NCI-H1436 (cell line): Measurements from ENCODE around the gene ASTN2.

Experiments
- DNase-seq: peaks from one replicate; lab custom pipeline; 2025; lab: John Stamatoyannopoulos, UW

ASTN2 gene

GRCh38 chr9:117014061-117014460 lies 400.8 kb downstream of the ASTN2 start:
- no peak for DNase-seq

GRCh38 chr9:117013440-117013995 lies 401.3 kb downstream of the ASTN2 start:
- no peak for DNase-seq

GRCh38 chr9:117010061-117010460 lies 404.8 kb downstream of the ASTN2 start:
- DNase-seq: no peak

GRCh38 chr9:117008876-117009275 lies 406.0 kb downstream of the ASTN2 start:
- DNase-seq: no peak

- DNase-seq: no peak
Observed at GRCh38 chr9:117008461-117008860, 406.4 kb downstream of the ASTN2 start.

GRCh38 chr9:117002686-117003085 lies 412.2 kb downstream of the ASTN2 start:
- no peak for DNase-seq

GRCh38 chr9:117000834-117001233 lies 414.0 kb downstream of the ASTN2 start:
- DNase-seq: no peak

- DNase-seq: no peak
Observed at GRCh38 chr9:117000196-117000723, 414.6 kb downstream of the ASTN2 start.

- DNase-seq: no peak
Observed at GRCh38 chr9:116998305-116998704, 416.6 kb downstream of the ASTN2 start.

- no peak for DNase-seq
Observed at GRCh38 chr9:116992865-116993264, 422.0 kb downstream of the ASTN2 start.

GRCh38 chr9:116991051-116991450 lies 423.8 kb downstream of the ASTN2 start:
- no peak for DNase-seq

- DNase-seq: no peak
Observed at GRCh38 chr9:116990592-116990991, 424.3 kb downstream of the ASTN2 start.

GRCh38 chr9:116987721-116988485 lies 427.0 kb downstream of the ASTN2 start:
- DNase-seq: no peak

- no peak for DNase-seq
Observed at GRCh38 chr9:116986015-116986414, 428.8 kb downstream of the ASTN2 start.

- no peak for DNase-seq
Observed at GRCh38 chr9:116985596-116985995, 429.3 kb downstream of the ASTN2 start.

- no peak for DNase-seq
Observed at GRCh38 chr9:116984111-116984510, 430.7 kb downstream of the ASTN2 start.

- DNase-seq: no peak
Observed at GRCh38 chr9:116980582-116981120, 434.2 kb downstream of the ASTN2 start.

- DNase-seq: no peak
Observed at GRCh38 chr9:116979456-116979855, 435.4 kb downstream of the ASTN2 start.

GRCh38 chr9:116978155-116978554 lies 436.7 kb downstream of the ASTN2 start:
- no peak for DNase-seq

- no peak for DNase-seq
Observed at GRCh38 chr9:116975126-116975525, 439.7 kb downstream of the ASTN2 start.

GRCh38 chr9:116966199-116966598 lies 448.7 kb downstream of the ASTN2 start:
- DNase-seq: no peak

- DNase-seq: no peak
Observed at GRCh38 chr9:116964258-116964657, 450.6 kb downstream of the ASTN2 start.

- DNase-seq: peak; percentile 58
Observed at GRCh38 chr9:116959809-116960208, 455.0 kb downstream of the ASTN2 start.
